HepG2 (cell line): ENCODE results near the gene GCN1. TPM values are rescaled to one million over a fixed set of nuclear protein-coding genes. Genes with fewer than 3 reads are reported as not detected.
A peak's percentile ranks its signal among the peaks of the same experiment; 100 is the strongest.

ENCODE experiments used
- CC2D1A ChIP-seq: sonication (generic); formaldehyde crosslinking; IDR thresholded peaks from 2 replicates; pipeline ENCODE4 v1.8.1; 2023; ENCODE audit warnings: mild to moderate bottlenecking, missing genetic modification reagents
- CSRNP2 ChIP-seq: sonication (generic); formaldehyde crosslinking; conservative IDR thresholded peaks from 2 replicates; pipeline ENCODE4 v1.8.0; 2022; ENCODE audit warnings: low read depth, missing genetic modification reagents
- GABPA ChIP-seq, 2 experiments: IDR thresholded peaks; 2 replicates each; pipeline ENCODE4 v1.6.1; 2011 to 2016; ENCODE audit warnings: low read depth in 2 of 2, low read length in 1 of 2, missing biosample characterization in 1 of 2, missing genetic modification characterization in 1 of 2
- HMGXB4 ChIP-seq, 2 experiments: sonication (generic) in 1 of 2; formaldehyde crosslinking in 1 of 2; IDR thresholded peaks; 2 replicates each; pipeline versions ENCODE4 v1.4.0 to v1.6.1; 2018 to 2020; ENCODE audit warnings: missing genetic modification reagents in 2 of 2, borderline replicate concordance in 1 of 2, low read depth in 1 of 2, mild to moderate bottlenecking in 1 of 2, missing biosample characterization in 1 of 2
- KAT7 ChIP-seq: IDR thresholded peaks from 2 replicates; pipeline ENCODE4 v1.6.1; 2018; ENCODE audit warnings: borderline replicate concordance, missing compliant biosample characterization
- MAFK ChIP-seq, 2 experiments: IDR thresholded peaks in 1 of 2; conservative IDR thresholded peaks in 1 of 2; 2 replicates each; pipeline ENCODE4 v1.6.1; 2011; ENCODE audit warnings: improper control_type of control experiment in 2 of 2, low read length in 2 of 2
- MIER3 ChIP-seq: IDR thresholded peaks from 2 replicates; pipeline ENCODE4 v1.6.1; 2016; ENCODE audit warnings: missing compliant biosample characterization, borderline replicate concordance
- POLR2AphosphoS5 ChIP-seq: IDR thresholded peaks from 2 replicates; pipeline ENCODE4 v1.6.1; 2012; ENCODE audit warnings: low read depth, low read length
- RBFOX2 ChIP-seq: fragments of 200-400 bp; formaldehyde crosslinking; IDR thresholded peaks from 2 replicates; pipeline ENCODE4 v1.6.1; 2017; ENCODE audit warnings: low read depth, mild to moderate bottlenecking, low read length
- ZBTB42 ChIP-seq: sonication (generic); formaldehyde crosslinking; IDR thresholded peaks from 2 replicates; pipeline ENCODE4 v1.5.0; 2020; ENCODE audit warnings: mild to moderate bottlenecking, missing genetic modification reagents
- ZNF761 ChIP-seq: sonication (generic); formaldehyde crosslinking; conservative IDR thresholded peaks from 2 replicates; pipeline ENCODE4 v1.4.0; 2020; ENCODE audit warnings: mild to moderate bottlenecking, missing genetic modification reagents
- ZNF790 ChIP-seq: sonication (generic); formaldehyde crosslinking; IDR thresholded peaks from 2 replicates; pipeline ENCODE4 v1.8.0; 2022; ENCODE audit warnings: missing genetic modification reagents, mild to moderate bottlenecking, borderline replicate concordance
- ZSCAN21 ChIP-seq: sonication (generic); formaldehyde crosslinking; IDR thresholded peaks from 2 replicates; pipeline ENCODE4 v1.8.0; 2022; ENCODE audit warnings: mild to moderate bottlenecking, missing genetic modification reagents, moderate library complexity, borderline replicate concordance
- polyA plus RNA-seq, 8 experiments: library from polyadenylated mRNA; depleted of rRNA in 3 of 8; stranded (reverse) in 7 of 8; unstranded in 1 of 8; fragments of >200 nt; fragmentation: Illumina TruSeq in 4 of 8; extraction: Trizol in 4 of 8; gene quantifications; 2 replicates each; pipeline versions ENCODE4 v1.2.1 to v1.2.3, GENCODE V29; 2011 to 2016; ENCODE audit warnings: low read depth in 4 of 8, missing spikeins in 1 of 8, mixed read lengths in 1 of 8; ENCODE audit not compliant: insufficient read depth in 1 of 8
- total RNA-seq, 5 experiments: library from RNA; depleted of rRNA; stranded (reverse); fragments of >200 nt; fragmentation: Illumina TruSeq; extraction: Trizol; gene quantifications; 2 replicates each; pipeline ENCODE4 v1.2.3, GENCODE V29; 2016; ENCODE audit warnings: low read depth in 1 of 5
- TF ChIP-seq, protein P1 (sequence below): sonication (generic); formaldehyde crosslinking; IDR thresholded peaks from 2 replicates; pipeline ENCODE4 v1.4.0; 2020; ENCODE audit warnings: missing genetic modification reagents
- TF ChIP-seq, protein P2 (sequence below): sonication (generic); formaldehyde crosslinking; IDR thresholded peaks from 2 replicates; pipeline ENCODE4 v1.5.1; 2020; ENCODE audit warnings: missing genetic modification reagents, mild to moderate bottlenecking, borderline replicate concordance

The GCN1 gene
- total and polyA plus RNA-seq, 2 of the 13 experiments (the other 11 are each of a cell fraction or from before 2014, with no cell fraction given): 58.2 to 83.0 TPM

GRCh38 chr12:120199595-120200306 is 5.2 kb upstream of the GCN1 start (continued):
- TF ChIP-seq, protein P1, sequence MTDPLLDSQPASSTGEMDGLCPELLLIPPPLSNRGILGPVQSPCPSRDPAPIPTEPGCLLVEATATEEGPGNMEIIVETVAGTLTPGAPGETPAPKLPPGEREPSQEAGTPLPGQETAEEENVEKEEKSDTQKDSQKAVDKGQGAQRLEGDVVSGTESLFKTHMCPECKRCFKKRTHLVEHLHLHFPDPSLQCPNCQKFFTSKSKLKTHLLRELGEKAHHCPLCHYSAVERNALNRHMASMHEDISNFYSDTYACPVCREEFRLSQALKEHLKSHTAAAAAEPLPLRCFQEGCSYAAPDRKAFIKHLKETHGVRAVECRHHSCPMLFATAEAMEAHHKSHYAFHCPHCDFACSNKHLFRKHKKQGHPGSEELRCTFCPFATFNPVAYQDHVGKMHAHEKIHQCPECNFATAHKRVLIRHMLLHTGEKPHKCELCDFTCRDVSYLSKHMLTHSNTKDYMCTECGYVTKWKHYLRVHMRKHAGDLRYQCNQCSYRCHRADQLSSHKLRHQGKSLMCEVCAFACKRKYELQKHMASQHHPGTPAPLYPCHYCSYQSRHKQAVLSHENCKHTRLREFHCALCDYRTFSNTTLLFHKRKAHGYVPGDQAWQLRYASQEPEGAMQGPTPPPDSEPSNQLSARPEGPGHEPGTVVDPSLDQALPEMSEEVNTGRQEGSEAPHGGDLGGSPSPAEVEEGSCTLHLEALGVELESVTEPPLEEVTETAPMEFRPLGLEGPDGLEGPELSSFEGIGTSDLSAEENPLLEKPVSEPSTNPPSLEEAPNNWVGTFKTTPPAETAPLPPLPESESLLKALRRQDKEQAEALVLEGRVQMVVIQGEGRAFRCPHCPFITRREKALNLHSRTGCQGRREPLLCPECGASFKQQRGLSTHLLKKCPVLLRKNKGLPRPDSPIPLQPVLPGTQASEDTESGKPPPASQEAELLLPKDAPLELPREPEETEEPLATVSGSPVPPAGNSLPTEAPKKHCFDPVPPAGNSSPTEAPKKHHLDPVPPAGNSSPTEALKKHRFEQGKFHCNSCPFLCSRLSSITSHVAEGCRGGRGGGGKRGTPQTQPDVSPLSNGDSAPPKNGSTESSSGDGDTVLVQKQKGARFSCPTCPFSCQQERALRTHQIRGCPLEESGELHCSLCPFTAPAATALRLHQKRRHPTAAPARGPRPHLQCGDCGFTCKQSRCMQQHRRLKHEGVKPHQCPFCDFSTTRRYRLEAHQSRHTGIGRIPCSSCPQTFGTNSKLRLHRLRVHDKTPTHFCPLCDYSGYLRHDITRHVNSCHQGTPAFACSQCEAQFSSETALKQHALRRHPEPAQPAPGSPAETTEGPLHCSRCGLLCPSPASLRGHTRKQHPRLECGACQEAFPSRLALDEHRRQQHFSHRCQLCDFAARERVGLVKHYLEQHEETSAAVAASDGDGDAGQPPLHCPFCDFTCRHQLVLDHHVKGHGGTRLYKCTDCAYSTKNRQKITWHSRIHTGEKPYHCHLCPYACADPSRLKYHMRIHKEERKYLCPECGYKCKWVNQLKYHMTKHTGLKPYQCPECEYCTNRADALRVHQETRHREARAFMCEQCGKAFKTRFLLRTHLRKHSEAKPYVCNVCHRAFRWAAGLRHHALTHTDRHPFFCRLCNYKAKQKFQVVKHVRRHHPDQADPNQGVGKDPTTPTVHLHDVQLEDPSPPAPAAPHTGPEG: 0 out of 2 replicates have a peak, but pooled peaks have one; percentile 34
- TF ChIP-seq HMGXB4 (CRISPR knock-in tag; IDR thresholded peaks at IDR 0.05; ENCODE audit: borderline replicate concordance in 1 of 2, low read depth in 1 of 2) (no peak), ZBTB42 (no peak), GABPA (IDR thresholded peaks at IDR 0.05; ENCODE audit: low read depth, low read length) (no peak), GABPA (CRISPR knock-in tag; IDR thresholded peaks at IDR 0.05; ENCODE audit: low read depth) (no peak), ZNF761 (CRISPR knock-in tag) (no peak), ZSCAN21 (CRISPR knock-in tag) (no peak), RBFOX2 (peak; percentile 15; the same call in 1 of the 2 replicates), MIER3 (CRISPR knock-in tag) (no peak), CC2D1A (0 out of 2 replicates have a peak, but pooled peaks have one; percentile 40), ZNF790 (peak; percentile 8; the same call in 1 of the 2 replicates), POLR2AphosphoS5 (peak; percentile 30; the same call in 1 of the 2 replicates), KAT7 (peak; percentile 31; the same call in 1 of the 2 replicates), CSRNP2 (CRISPR knock-in tag) (no peak), MAFK (conservative IDR thresholded peaks at IDR 0.05 in 1 of 2, IDR thresholded peaks at IDR 0.05 in 1 of 2; ENCODE audit: low read length in 2 of 2) (peak in 1 of 2 experiments; percentile 38; a peak in 1 of 4 replicates)
- TF ChIP-seq, protein P2, sequence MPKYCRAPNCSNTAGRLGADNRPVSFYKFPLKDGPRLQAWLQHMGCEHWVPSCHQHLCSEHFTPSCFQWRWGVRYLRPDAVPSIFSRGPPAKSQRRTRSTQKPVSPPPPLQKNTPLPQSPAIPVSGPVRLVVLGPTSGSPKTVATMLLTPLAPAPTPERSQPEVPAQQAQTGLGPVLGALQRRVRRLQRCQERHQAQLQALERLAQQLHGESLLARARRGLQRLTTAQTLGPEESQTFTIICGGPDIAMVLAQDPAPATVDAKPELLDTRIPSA (CRISPR knock-in tag): no peak
